ENCODE results near the gene GOLGA6L24.
"Not testable (repeated sequence)": the region's sequence is repeated elsewhere in the genome, so short reads cannot be mapped to it uniquely, and the experiment has no call there.

The GOLGA6L24 gene, protein sequence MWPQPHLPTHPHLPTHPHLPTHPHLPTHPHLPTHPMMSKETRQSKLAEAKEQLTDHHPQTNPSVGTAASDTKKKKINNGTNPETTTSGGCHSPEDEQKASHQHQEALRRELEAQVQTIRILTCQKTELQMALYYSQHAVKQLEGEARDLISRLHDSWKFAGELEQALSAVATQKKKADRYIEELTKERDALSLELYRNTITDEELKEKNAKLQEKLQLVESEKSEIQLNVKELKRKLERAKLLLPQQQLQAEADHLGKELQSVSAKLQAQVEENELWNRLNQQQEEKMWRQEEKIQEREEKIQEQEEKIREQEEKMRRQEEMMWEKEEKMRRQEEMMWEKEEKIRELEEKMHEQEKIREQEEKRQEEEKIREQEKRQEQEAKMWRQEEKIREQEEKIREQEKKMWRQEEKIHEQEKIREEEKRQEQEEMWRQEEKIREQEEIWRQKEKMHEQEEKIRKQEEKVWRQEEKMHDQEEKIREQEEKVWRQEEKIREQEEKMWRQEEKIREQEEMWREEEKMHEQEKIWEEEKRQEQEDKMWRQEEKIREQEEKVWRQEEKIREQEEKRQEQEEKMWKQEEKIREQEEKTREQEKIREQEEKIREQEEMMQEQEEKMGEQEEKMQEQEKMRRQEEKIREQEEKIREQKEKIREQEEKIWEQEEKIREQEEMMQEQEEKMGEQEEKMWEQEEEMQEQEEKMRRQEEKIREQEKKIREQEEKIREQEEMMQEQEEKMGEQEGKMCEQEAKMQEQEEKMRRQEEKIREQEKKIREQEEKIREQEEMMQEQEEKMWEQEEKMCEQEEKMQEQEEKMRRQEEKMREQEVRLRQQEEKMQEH

DNA sequence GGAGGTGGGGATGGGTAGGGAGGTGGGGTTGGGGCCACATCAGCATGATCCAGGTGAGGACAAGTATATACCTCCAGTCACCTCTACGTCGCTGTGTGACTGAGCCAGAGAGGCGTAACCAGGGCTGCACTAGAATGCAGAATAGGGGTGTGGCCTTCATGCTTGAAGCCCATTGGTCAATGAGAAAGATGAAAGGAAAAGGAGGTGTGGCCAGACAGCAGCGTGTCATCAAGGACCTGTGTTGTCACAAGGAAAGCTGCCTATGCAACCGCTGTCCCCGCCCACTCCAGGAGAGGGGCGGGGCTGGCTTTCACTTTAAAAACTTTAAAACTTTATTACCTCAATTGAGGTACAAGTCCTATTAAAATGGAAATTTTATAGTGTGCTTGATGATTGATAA lies at the start of gene GOLGA6L24:
TSS of gene GOLGA6L24 (minus strand) at position 101 of the 400 bp plus-strand sequence. CDS start at position 40, 61 bp downstream.
- DNase-seq (ENCODE audit: low read depth, low spot score): not testable (repeated sequence)

DNA sequence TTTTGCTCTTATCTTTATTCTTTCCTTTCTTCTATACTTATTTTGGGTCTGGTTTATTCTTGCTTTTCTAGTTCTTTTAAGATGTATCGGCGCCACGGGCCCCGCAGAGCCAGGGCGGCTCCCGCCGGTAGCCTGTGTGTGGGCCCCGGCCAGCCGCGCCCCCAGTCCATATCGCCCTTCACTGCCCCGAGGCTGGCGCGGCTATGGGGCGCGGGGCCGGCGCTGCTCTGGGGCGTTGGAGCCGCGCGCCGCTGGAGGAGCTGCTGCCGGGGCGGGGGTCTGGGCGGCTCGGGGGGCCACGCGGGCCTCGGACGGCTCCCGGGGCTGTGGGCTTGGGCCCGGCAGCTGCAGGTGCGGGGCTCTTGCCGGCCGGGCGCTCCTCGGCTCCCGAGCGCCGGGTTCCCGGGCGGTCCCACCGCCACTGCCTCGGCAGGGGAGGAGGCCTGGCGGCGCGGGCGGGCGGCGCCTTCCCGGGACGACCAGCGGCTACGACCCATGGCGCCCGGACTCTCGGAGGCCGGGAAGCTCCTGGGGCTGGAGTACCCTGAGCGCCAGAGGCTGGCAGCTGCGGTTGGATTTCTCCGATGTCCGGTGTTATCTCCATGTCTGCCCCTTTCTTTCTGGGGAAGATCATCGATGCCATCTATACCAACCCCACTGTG lies 45.0 kb upstream of the GOLGA6L24 start:
- not testable (repeated sequence) for DNase-seq (ENCODE audit: low read depth, low spot score)

DNA sequence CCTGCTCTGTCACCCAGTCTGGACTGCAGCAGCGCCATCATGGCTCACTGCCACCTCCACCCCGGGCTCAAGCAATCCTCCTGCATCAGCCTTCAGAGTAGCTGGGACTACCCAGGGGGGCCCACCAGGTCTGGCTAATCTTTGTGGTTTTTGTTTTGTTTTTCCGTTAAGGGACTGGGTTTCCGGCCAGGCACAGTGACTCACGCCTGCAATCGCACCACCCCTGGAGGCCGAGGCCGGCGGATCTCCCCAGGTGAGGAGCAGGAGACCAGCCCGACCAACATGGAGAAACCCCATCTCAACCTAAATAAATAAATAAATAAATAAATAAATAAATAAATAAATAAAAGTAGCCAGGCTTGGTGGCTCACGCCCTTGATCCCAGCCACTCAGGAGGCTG lies 38.1 kb upstream of the GOLGA6L24 start:
- DNase-seq (ENCODE audit: low read depth, low spot score): not testable (repeated sequence)

DNA sequence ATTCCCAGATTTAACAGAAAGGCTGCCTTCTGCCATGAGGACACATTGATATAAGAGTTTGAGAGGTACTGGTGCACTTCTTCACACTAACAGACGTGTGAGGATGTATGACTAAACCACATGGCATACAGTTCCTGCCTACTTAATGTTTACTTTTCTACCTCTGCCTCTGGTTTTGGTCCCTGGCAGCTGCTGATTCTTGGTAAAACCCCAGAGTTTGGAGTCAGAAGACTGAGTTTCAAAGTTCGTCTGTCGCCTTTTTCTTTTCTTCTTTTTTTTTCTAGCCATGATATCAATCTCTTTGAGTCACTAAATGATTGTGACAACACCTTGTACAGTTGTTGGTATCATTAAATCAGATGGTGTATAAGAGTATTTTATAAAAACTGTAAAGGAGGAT lies 22.2 kb upstream of the GOLGA6L24 start:
- not testable (repeated sequence) for DNase-seq (ENCODE audit: low read depth, low spot score)

DNA sequence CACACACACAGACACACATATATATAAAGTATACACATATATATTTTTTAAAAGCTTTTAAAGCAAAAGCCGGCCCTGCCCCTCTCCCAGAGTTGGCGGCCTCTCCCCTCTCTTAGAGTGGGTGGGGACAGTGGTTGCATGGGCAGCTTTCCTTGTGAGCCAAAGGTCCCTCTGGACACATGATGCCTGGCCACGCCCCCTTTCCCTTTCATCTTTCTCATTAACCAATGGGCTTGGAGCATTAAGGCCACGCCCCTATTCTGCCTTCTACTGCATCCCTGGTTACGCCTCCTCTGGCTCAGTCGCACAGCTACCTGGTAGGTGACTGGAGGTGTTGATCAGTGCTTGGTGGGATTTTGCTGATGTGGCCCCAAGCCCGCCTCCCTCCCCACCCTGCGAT lies 20.5 kb upstream of the GOLGA6L24 start, which contains the start of gene GOLGA8F:
TSS of gene GOLGA8F (plus strand) at position 301 of the 400 bp plus-strand sequence. CDS start at position 399, 98 bp downstream.
- not testable (repeated sequence) for DNase-seq (ENCODE audit: low read depth, low spot score)

DNA sequence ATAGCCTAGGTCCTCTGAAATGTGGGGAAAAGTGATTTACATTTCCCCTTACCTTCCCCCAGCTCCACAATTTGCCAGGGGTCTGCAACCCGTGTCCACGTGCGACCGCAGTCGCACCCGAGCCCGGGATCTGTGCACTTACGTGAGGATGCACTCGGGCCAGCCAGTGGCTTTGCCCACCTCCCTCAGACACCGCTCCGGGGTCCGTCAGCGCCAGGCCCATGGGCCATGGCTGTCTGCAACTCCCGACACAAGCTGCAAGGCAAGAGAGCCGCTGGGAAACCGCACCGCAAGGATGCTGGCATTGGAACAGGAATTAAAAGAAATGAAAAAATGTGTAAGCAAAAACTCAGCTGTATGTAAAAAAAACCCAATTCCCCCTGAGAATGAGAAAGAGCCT lies 7.6 kb upstream of the GOLGA6L24 start:
- DNase-seq (ENCODE audit: low read depth, low spot score): not testable (repeated sequence)

DNA sequence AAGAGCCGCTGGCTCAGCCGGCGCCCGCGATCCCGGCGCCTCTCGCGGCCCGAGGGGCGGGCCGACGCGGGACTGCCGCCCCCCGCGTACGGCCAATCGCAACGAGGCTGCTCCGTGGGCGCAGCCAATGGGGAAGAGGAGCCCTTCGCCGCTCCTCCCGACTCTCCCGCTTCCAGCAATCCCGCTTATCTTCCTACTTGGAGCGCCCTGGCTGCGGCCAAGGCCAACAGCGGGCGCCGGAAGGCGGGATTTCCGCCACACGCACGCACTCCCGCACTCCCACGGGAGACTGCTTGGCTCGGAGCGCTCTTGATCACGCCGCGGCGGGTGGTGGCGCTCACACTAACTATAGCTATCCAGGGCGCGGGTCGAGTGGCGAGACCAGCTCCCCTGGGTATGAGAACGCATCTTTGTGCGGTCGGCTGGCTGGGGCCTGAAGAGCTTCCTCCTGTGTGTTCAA lies 35.7 kb downstream of the GOLGA6L24 start, which contains the start of gene HERC2:
TSS of gene HERC2 (minus strand) at position 51 of the 460 bp plus-strand sequence. CDS start 746 bp downstream, outside the sequence.
- DNase-seq (ENCODE audit: low read depth, low spot score): not testable (repeated sequence)

DNA sequence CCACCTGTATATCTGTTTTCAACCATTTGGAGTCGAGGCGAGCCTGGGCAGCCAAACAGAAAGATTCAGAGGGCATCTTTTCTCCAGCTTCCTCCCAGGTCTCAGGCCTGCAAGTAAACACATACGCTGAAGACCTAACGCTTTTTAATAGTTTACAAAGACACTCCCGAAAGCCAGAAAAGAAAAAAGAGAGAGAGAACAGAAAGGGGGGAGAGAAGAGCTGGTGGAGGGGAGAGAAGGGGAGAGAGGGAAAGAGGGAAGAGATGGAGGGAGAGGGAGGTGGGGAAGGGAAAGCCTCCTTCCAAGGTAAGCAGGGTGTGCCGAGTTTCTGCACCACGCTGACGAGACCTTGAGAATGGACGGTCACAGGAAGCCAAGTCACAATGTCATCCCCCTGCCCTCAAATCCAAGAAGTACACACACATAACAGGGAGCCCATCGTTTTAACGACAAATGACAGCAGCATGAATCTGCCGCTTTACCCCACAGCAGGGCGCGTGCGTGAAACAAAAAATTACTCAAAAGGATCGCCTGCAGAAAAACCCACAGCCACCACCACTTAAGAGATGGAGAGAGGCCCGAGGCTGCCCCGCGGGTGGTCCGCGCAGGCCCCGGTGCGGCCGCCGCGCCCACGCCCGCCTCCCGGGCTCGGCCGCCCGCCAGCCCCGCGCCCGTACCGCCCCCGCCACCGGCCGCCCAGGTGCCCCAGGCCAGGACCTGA lies 36.4 kb downstream of the GOLGA6L24 start:
- not testable (repeated sequence) for DNase-seq (ENCODE audit: low read depth, low spot score)

DNA sequence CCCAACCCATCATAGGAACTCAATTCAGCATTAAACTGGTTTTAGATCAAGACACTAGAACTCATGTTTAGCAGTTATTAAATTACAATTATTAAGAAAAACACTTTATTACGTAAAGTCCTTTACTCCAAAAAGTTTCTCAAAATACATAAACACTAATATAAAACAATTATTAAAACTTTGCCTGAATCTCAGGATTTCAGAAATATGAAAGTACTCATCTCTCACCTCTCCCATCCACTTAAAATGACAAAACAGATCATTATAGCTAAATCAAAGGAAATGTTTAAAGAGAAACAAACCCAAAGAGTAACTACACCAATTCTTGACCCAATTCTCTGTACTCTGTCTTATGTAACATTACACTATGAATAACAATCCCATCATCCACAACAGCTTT lies 38.2 kb downstream of the GOLGA6L24 start:
- not testable (repeated sequence) for DNase-seq (ENCODE audit: low read depth, low spot score)

DNA sequence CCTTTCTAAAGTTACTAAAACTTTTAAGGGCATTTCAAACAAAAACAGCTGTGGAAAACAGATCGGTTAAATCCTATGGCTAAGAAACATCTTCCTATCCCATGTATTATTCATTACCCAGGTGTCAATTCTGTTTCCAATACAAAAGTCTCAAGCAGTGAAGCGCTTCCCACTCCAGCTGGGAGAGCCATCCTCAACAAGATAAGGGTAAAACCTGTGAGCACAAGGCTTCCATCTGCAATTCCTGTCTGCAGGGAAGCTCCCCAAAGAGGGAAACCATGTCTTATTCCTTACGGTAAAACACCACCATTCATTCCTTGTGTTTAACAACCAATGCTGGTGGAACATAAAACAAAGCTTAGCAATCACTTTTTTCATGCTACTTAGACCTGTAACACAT lies 39.1 kb downstream of the GOLGA6L24 start:
- DNase-seq (ENCODE audit: low read depth, low spot score): not testable (repeated sequence)

DNA sequence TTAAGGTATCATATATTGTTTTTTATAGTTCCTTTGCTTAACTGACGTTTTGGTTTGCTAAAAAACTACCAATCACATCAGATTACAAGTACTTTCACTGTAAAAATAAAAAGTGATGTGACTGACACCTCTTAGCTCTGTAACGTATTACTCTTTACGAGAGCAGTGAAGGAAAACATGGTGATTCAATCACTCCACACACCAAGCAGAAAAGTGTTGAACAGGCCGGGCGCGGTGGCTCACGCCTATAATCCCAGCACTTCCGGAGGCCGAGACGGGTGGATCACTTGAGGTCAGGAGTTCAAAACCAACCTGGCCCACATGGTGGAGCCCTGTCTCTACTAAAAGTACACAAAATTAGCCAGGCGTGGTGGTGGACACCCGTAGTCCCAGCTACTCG lies 39.8 kb downstream of the GOLGA6L24 start:
- not testable (repeated sequence) for DNase-seq (ENCODE audit: low read depth, low spot score)

DNA sequence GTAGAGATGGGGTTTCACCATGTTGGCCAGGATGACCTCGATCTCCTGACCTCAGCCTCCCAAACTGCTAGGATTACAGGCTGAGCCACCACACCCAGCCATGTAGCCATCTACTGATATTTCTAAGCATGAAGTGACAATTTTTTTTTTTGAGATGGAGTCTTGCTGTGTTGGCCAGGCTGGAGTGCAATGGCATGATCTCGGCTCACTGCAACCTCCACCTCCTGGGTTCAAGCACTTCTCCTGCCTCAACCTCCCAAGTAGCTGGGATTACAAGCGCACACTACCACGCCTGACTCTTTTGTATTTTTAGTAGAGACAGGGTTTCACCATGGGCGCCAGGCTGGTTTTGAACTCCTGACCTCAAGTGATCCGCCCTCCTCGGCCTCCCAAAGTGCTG lies 40.9 kb downstream of the GOLGA6L24 start:
- DNase-seq (ENCODE audit: low read depth, low spot score): not testable (repeated sequence)

DNA sequence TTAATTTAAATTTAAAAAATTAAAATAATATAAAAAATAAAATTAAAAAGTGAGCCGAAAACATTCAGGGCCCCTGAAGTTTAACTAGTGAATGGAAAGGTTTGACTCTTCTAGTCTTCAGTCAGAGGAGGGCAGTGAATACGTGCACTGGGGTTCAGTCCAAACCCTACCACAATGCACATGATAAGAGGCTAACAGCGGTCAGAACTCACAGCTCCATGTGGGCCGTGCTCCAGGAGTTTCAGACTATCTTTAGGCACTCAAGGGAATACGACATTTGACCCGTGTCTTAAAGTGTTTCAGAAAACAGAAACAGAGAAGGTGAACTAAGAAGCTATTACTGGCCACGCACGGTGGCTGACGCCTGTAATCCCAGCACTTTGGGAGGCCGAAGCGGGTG lies 47.4 kb downstream of the GOLGA6L24 start:
- DNase-seq (ENCODE audit: low read depth, low spot score): not testable (repeated sequence)

DNA sequence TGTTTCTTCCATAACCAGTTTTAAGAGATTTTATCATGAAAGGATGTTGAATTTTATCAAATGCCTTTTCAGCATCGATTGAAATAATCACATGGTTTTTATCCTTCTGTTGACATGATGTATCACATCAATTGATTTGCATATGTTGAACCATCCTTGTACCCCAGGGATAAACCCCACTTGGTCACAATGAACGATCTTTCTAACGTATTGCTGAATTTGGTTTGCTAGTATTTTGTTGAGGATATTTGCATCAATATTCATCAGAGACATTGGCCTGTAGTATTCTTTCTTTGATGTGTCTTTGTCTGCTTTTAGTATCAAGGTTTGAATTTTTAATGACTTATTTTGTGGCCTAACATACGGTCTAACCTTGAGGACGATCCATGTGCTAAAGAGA lies 49.2 kb downstream of the GOLGA6L24 start:
- not testable (repeated sequence) for DNase-seq (ENCODE audit: low read depth, low spot score)

All from iPS DF 19.7 (cell line).